Stimulated activated CD8-positive, alpha-beta memory T cell treated with anti-CD3 and anti-CD28 coated beads, Interleukin-4, amount 100 ng/mL, for 4 hours (primary cell): Measurements from ENCODE around the gene PTRHD1.
A peak's percentile ranks its signal among the peaks of the same experiment; 100 is the strongest.

Source experiments
- DNase-seq, 2 donors: peaks; one replicate each; pipeline ENCODE4 v3.0.0-alpha.2; 2020; ENCODE audit warnings: low read depth in 2 of 2, low spot score in 1 of 2

PTRHD1 gene

GRCh38 chr2:24830786-24831185 is 37.6 kb upstream of the PTRHD1 start:
- no peak for DNase-seq

- no peak for DNase-seq
These were observed 37.2 kb upstream of the PTRHD1 start for GRCh38 chr2:24830351-24830750.

- DNase-seq, result no peak
These were observed 35.2 kb upstream of the PTRHD1 start for GRCh38 chr2:24828238-24828996.

- peak; percentile 50 to 53 for DNase-seq
These were observed 34.4 kb upstream of the PTRHD1 start for GRCh38 chr2:24827321-24828237.

GRCh38 chr2:24826773-24827145 is 33.6 kb upstream of the PTRHD1 start:
- no peak for DNase-seq

GRCh38 chr2:24825883-24826772 is 32.9 kb upstream of the PTRHD1 start:
- DNase-seq, result no peak

- no peak for DNase-seq
These were observed 32.0 kb upstream of the PTRHD1 start for GRCh38 chr2:24824966-24825882.

- DNase-seq, result no peak
These were observed 30.9 kb upstream of the PTRHD1 start for GRCh38 chr2:24824071-24824588.

GRCh38 chr2:24822049-24822706 is 29.0 kb upstream of the PTRHD1 start:
- DNase-seq, result no peak

- DNase-seq, result no peak
These were observed 28.3 kb upstream of the PTRHD1 start for GRCh38 chr2:24821433-24821891.

GRCh38 chr2:24820598-24821432 is 27.6 kb upstream of the PTRHD1 start:
- no peak for DNase-seq

- DNase-seq, result no peak
These were observed 27.0 kb upstream of the PTRHD1 start for GRCh38 chr2:24820175-24820513.

GRCh38 chr2:24819442-24820174 is 26.4 kb upstream of the PTRHD1 start:
- no peak for DNase-seq

- DNase-seq, result no peak
These were observed 25.6 kb upstream of the PTRHD1 start for GRCh38 chr2:24818721-24819167.

- no peak for DNase-seq
These were observed 23.7 kb upstream of the PTRHD1 start for GRCh38 chr2:24816884-24817283.

- no peak for DNase-seq
These were observed 23.2 kb upstream of the PTRHD1 start for GRCh38 chr2:24816404-24816803.

- DNase-seq, result no peak
These were observed 22.0 kb upstream of the PTRHD1 start for GRCh38 chr2:24815171-24815570.

GRCh38 chr2:24814516-24814915 is 21.3 kb upstream of the PTRHD1 start:
- DNase-seq, result no peak
